Stimulated activated CD4-positive, alpha-beta T cell treated with anti-CD3 and anti-CD28 coated beads, Interleukin-12 subunit alpha, Interleukin-12 subunit beta, amount 100 ng/mL, for 24 hours (primary cell): Measurements from ENCODE around the gene SUPT16H.

Experiments
- DNase-seq, 2 experiments: peaks; one replicate each; pipeline ENCODE4 v3.0.0-alpha.2; 2020; ENCODE audit warnings: low read depth in 2 of 2

Gene SUPT16H

DNA sequence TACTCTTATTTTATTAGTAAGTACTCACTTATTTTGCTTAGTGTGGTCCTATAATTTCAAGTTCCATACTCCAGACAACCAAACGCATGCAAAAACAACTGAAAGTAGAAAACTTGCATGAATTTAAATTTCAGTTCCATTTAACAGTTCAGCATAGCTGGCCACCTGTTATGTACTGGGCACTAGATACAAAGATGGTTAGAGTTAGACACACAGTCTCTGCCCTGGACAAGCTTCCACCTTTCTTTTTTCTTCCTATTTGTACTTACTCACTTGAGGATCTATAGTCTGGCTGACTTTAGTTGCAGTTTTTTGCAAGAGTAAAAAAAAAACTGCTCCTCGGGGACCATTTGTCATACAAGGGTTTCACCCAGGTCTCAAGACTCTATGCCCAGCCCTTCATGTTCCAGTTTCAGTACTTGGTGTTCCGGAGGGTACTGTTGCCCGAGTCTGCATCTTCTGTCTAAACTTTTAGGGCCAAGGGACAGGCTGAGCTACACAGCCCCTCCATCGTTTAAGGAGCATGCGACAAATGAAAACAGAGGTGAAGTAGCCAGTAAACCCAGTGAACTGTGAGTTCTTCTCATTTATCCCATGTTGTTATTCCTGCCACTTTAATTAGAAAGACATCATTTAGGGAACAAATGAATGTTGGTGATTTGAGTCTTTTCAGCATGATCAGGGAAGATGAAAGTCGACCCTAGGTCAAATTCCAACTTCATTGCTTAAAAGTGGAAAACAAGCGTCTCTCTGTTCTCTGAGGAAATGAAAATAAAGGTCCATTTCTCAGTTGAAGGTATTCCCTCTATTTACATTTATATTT lies 81.6 kb downstream of the SUPT16H start:
- no peak for DNase-seq
